ENCODE measurements around the gene ELOB.

ELOB gene

DNA sequence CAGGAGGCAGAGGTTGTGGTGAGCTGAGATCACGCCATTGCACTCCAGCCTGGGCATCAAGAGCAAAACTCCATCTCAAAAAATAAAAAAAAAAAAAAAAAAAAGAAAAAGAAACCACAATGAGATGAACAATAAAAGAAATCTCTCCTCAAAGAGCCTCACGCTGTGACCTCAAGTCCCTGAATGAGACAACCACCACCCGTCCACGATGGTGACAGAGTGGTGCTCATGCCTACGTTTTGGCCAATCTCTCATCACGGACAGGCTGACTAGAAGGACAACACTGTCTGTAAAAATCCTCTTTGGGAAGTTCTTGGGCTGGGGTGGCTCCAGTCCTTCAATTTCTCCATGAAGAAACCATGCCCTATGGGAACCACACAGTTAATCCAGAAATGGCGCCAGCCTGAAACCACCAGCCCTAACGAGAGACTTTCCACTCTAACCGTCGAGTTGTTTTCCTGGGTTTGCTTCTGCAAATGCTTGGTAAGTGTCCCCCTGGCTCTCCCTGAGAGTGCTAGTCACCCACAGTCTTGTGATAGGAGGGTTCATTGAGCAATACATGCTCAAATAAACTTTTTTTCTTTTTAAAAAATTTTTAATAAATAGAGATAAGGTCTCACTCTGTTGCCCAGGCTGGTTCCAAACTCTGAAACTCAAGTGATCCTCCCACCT, 42.1 kb downstream of the ELOB start:
- Histone ChIP-seq H3K36me3 (ENCODE audit: insufficient read depth, low read length) (no peaks in the 10 kb centered on the region), H3K4me1 (ENCODE audit: insufficient read depth, low read length) (no peaks in the 10 kb centered on the region), H3K4me2 (ENCODE audit: insufficient read depth, low read length) (no peak overlapping the region), H3K9me3 (ENCODE audit: insufficient read depth, low read length, severe bottlenecking) (no peaks in the 10 kb centered on the region), H3K9ac (ENCODE audit: low read depth, low read length) (no peak overlapping the region), H3K4me3 (ENCODE audit: low read depth in 1 of 2, low read length in 2 of 2) (no peak overlapping the region), H2AFZ (ENCODE audit: low read depth, low read length) (no peak overlapping the region), H3K27me3 (ENCODE audit: insufficient read depth, low read length, poor library complexity) (no peaks in the 10 kb centered on the region), H3K79me2 (ENCODE audit: insufficient read depth, low read length) (no peaks in the 10 kb centered on the region), H3K27ac (ENCODE audit: low read length) (no peak overlapping the region), H4K20me1 (ENCODE audit: insufficient read depth, low read length) (no peaks in the 10 kb centered on the region)
- DNase-seq (no peak), ATAC-seq (ENCODE audit: insufficient read depth, low read depth) (no peak)
- no peak for TF ChIP-seq EZH2 (IDR thresholded peaks at IDR 0.05; ENCODE audit: borderline replicate concordance, low read depth, low read length, severe bottlenecking)
- no peak for TF ChIP-seq CTCF (IDR thresholded peaks at IDR 0.05; ENCODE audit: borderline replicate concordance, extremely low read depth, low read length, poor library complexity, severe bottlenecking)

DNA sequence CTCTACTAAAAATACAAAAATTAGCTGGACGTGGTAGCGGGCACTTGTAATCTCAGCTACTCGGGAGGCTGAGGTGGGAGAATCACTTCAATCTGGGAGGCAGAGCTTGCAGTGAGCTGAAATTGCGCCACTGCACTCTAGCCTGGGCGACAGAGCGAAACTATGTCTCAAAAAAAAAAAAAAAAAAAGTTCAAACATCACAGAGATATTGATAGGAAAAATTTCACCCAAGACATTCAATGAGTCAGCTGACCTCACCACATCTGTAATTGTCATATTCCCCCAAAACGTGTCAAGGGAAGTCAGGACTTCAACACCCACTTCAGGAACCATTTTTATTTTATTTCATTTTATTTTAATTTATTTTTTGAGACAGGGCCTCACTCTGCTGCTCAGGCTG, 49.0 kb downstream of the ELOB start:
- H3K36me3 ChIP-seq (ENCODE audit: insufficient read depth, low read length) = no peaks in the 10 kb centered on the region
- H3K79me2 ChIP-seq (ENCODE audit: insufficient read depth, low read length) = no peaks in the 10 kb centered on the region
- TF ChIP-seq CTCF (IDR thresholded peaks at IDR 0.05; ENCODE audit: borderline replicate concordance, extremely low read depth, low read length, poor library complexity, severe bottlenecking) (no peak), EZH2 (IDR thresholded peaks at IDR 0.05; ENCODE audit: borderline replicate concordance, low read depth, low read length, severe bottlenecking) (no peak)
- no peak overlapping the region for H3K27ac ChIP-seq (ENCODE audit: low read length)
- no peaks in the 10 kb centered on the region for H3K4me1 ChIP-seq (ENCODE audit: insufficient read depth, low read length)
- peaks cover 5% of the 10 kb centered on the region for H3K27me3 ChIP-seq (ENCODE audit: insufficient read depth, low read length, poor library complexity)
- H3K9ac ChIP-seq (ENCODE audit: low read depth, low read length) = no peak overlapping the region
- H2AFZ ChIP-seq (ENCODE audit: low read depth, low read length) = no peak overlapping the region
- ATAC-seq (ENCODE audit: insufficient read depth, low read depth) (no peak), DNase-seq (no peak)
- H3K4me2 ChIP-seq (ENCODE audit: insufficient read depth, low read length) = no peak overlapping the region
- no peaks in the 10 kb centered on the region for H4K20me1 ChIP-seq (ENCODE audit: insufficient read depth, low read length)
- no peaks in the 10 kb centered on the region for H3K9me3 ChIP-seq (ENCODE audit: insufficient read depth, low read length, severe bottlenecking)
- no peak overlapping the region for H3K4me3 ChIP-seq (ENCODE audit: low read depth in 1 of 2, low read length in 2 of 2)

DNA sequence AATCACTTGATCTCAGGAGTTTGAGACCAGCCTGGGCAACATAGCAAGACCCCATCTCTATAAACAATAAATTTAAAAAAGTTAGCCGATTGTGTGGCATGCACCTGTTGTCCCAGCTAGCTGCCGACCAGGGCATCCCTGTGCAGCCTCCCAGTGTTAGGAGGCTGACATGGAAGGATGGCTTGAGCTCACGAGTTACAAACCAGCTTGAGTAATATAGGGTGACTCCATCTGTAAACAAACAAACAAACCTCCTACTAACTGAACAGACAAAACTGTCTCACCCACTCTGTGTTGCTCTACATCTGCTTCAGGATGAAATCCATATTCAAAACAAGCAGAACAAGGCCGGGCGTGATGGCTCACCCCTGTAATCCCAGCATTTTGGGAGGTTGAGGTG, 50.2 kb downstream of the ELOB start:
- Histone ChIP-seq H3K79me2 (ENCODE audit: insufficient read depth, low read length) (no peaks in the 10 kb centered on the region), H2AFZ (ENCODE audit: low read depth, low read length) (no peak overlapping the region), H3K27me3 (ENCODE audit: insufficient read depth, low read length, poor library complexity) (peaks cover 5% of the 10 kb centered on the region), H4K20me1 (ENCODE audit: insufficient read depth, low read length) (no peaks in the 10 kb centered on the region), H3K27ac (ENCODE audit: low read length) (no peak overlapping the region), H3K9me3 (ENCODE audit: insufficient read depth, low read length, severe bottlenecking) (no peaks in the 10 kb centered on the region), H3K4me3 (ENCODE audit: low read depth in 1 of 2, low read length in 2 of 2) (no peak overlapping the region), H3K4me2 (ENCODE audit: insufficient read depth, low read length) (no peak overlapping the region), H3K9ac (ENCODE audit: low read depth, low read length) (no peak overlapping the region), H3K4me1 (ENCODE audit: insufficient read depth, low read length) (peaks cover 3% of the 10 kb centered on the region), H3K36me3 (ENCODE audit: insufficient read depth, low read length) (no peaks in the 10 kb centered on the region)
- TF ChIP-seq EZH2 (IDR thresholded peaks at IDR 0.05; ENCODE audit: borderline replicate concordance, low read depth, low read length, severe bottlenecking) (no peak), CTCF (IDR thresholded peaks at IDR 0.05; ENCODE audit: borderline replicate concordance, extremely low read depth, low read length, poor library complexity, severe bottlenecking) (no peak)
- no peak for ATAC-seq (ENCODE audit: insufficient read depth, low read depth)
- DNase-seq = no peak

Data from DND-41 (cell line).